Stimulated activated CD4-positive, alpha-beta T cell treated with anti-CD3 and anti-CD28 coated beads, TNF-alpha, amount 100 ng/mL, for 4 hours (primary cell): Measurements from ENCODE around the gene RAB3B.
A peak's percentile ranks its signal among the peaks of the same experiment; 100 is the strongest.
"Not testable (repeated sequence)": the region's sequence is repeated elsewhere in the genome, so short reads cannot be mapped to it uniquely, and the experiment has no call there.

Source experiments
- DNase-seq, 3 experiments: peaks; one replicate each; pipeline ENCODE4 v3.0.0-alpha.2; 2020; ENCODE audit warnings: low read depth in 3 of 3

The RAB3B gene

DNA sequence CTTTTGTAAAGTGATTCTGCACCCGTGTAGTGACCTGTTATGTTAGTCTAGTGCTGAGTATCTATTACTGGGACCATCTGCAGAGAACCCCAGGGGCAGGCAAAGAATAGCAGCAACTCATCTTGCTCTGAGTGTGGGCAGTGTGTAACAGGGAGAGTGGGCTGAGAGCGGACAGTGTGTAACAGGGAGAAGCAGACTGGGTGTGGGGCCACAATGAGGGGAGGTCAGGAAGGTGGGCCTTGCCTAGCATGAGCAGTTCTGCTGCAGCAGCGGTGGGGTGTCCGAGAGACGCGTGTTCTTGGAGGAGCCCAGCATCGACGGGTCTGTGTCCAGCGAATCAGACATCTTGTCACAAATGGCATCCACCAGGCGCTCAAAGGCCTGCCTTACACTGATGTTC is 70.8 kb downstream of the RAB3B start:
- no peak for DNase-seq

DNA sequence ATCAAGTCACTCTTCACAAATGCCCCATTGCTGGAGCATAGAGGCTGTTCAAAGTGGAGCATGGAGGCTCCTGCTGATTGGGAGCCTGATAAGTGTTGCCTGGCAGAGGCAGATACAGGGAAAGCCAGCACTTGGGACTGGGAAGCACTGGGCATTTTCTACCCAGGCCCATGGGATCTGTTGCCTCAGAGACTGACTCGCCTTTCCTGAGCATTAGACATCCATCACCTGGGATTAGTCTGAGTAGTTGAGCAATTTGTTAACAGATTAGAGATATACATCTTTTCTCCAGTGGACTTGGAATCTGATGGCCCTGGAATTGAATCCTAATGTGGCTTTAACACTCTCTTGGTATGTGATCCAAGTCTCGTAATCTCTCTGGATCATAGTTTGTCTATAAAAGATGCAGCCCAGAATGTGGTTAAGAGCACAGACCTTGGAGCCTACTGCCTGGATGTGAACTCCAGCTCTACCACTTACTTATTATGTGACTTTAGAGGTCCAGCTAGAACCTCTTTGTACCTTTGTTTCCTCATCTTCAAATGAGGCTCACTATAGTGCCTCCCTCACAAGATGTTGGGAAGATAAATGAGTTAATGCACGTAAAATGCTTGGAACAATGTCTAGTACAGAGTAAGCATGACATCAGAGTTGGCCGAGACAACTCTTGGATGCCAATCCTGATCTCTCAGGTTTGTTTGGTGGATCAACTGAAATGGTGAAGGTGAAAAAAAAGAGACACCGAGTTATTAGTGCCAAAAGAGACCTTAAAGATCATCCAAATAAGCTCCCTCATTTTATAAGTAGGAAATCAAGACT is 73.7 kb downstream of the RAB3B start:
- DNase-seq = no peak

DNA sequence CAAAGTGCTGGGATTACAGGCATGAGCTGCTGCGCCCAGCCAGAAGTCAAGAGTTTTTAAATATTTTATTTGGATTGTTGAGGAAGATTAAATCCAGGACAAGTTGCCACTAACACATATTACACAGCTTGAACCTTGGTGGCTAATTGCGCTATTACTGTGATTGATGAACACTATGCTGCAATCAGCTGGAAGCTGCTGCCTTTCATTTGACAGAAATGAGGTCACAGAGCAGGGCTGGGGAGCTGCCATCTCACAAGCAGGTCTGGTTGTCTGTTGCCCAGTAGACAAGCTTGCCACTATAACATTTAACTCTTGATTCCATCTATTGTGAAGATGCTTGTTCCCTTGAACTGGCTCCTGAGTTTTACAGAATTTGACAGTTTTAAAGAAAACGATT is 74.5 kb downstream of the RAB3B start:
- DNase-seq = no peak

DNA sequence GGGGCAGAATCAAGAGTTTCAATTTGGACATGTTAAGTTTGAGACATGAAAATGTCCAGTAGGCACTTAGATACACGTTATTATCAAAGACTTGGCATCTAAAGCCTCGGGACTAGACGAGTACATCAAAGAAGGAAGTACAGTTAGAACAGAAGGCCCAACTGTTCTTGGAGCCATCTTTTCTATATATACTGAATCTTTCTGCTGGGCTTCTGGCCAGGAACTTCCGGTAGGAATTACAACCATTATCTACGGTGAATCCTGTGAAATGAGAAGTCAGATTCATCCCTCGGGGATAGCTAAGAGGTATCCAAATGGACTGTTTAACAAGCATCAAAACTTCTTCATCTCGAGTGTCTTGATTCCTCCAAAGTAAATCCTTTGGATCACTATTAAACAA is 77.6 kb downstream of the RAB3B start:
- no peak for DNase-seq

DNA sequence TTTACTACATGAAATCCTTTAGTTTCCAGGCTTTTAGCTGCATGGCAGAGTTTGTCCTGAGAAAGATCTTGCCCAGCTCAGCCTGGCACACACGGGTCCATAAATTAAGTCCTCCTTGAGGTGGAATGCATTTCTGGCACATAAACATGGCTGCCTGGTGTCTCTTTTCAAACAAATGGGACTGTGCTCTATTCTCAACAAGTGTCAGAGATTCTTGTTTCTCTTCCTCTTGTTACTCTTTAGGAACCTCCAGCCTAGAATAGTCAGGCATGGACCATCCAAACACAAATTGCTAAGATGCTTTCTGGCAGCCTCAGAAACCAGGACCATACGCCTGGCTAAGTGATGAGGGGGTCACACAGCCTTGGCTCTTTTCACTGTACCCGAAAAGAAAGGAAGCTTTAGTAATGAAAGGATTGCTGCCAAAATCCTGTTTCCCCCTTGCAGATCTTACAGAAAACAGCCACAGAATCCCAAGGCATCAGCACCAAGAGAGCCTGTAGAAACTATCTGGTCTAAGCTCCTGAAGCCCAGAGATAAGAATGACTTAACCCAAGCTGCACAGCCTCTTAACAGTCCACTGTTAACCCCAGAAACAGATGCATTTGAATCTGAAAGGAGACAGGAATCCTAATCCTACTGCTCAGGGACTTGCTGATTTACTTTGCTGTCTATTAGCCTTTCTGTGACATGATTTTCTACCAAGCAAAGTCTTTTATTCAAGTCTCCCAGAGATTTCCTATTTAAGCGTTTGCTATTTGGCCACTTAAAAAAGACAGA is 80.1 kb downstream of the RAB3B start:
- no peak for DNase-seq

DNA sequence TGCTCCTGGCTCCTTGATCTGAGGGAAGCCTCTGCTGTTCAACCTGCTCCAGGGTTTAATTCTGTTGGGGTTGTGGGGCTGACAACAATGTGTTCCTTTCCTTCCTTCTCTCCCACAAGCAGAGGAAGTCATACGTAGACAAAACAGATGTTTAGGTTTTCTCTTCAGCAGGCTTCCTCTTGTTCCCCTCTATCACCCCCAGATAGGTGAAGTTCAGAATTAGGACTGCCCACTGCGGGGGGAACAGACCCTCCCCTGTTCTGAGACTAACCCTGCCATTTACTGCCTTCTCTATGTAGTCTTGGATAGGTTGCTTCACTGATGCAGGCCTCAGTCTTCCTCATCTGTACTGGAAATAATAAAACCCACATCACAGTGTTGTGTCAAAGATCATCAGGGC is 82.0 kb downstream of the RAB3B start:
- DNase-seq = no peak

DNA sequence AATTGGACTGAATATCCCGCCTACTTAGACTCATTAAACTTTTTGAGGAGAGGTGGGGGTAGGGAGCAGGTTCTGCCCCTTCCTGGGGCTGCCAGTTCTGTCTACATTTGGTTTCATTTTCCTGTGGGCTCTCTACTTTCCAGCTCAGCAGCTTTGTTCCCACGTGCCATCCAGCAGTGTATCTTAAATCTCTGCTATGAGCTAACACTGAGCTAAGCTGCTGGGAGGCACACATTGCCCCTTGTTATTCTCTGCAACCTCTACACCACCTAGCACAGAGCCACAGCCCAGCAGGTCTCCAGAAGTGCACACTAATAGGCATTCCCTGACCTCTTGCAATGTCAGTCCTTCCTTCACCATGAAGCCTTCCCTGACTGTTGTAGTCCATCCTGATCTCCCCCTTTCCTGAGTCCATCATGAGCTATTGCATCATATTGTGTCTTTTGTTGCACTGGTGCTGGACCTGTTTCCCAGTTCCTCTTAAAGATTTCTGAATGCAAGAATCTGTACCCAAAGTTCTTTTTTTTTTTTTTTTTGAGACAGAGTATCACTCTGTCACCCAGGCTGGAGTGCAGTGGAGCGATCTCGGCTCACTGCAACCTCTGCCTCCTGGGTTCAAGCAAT is 83.3 kb downstream of the RAB3B start:
- DNase-seq = no peak

DNA sequence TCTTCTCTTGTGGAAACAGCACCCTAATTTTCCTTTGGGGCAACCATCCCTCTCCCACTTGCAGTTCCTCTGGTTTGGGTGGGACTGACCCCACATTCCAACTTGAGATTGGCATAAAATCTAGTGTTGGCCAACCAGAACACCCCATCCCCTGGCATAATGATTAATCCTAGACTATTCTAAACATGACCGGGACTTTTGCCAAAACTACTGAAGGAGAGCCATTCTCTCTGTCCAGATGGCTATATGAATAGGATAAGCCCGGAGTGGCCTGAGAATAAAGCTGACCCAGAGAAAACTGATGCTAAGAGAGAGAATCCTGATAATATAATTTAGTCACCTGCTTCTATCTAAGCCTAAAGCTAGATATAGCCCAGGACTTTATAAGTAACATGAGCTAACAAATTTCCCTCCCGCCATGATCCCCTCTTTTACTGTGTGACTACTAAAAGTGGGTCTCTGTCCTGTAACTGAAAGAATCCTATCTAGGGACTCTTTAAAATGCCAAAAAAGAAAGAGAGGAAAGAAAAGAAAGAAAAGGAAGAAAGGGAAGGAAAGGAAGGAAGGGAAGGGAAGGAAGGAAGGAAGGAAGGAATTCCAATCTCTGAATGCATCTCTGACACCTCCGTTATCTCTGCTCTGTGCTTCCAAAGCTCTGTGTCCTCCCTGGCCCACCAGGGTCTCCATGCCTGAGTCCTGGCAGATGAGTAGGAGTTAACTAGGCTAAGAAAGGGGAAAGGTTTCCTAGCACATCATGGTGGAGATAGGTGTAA is 84.0 kb downstream of the RAB3B start:
- DNase-seq = no peak

DNA sequence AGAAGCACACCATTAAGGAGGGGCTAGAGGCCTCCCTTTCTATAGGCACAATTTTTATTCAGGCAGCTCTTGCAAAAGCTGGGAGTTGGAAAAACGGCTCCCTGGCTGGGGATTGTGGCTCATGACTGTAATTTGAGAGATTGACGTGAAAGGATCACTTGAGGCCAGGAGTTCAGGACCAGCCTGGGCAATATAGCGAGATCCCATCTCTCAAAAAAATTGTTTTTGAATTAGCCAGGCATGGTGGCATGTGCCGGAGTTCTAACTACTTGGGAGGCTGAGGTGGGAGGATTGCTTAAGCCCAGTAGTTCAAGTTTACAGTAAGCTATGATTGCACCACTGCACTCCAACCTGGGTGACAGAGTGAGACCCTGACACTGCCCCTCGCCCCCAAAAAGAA is 88.0 kb downstream of the RAB3B start:
- DNase-seq = no peak

DNA sequence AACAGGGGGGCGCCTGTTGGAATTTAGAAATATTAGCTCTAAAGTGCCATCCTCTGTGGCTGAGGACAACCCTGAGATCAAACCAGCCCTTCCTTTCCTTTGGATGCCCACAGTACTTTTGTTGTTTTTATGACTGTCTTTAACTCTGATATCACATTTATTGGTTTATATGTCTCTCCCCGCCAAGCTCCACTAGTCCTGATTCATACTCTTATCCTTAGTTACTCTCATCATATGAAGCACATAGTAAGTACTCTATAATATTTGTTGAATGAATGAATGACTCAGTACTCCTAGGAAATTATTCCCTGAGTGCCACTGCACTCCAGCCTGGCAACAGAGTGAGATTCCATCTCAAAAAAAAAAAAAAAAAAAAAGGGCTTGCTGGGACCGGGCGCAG is 89.3 kb downstream of the RAB3B start:
- no peak for DNase-seq

DNA sequence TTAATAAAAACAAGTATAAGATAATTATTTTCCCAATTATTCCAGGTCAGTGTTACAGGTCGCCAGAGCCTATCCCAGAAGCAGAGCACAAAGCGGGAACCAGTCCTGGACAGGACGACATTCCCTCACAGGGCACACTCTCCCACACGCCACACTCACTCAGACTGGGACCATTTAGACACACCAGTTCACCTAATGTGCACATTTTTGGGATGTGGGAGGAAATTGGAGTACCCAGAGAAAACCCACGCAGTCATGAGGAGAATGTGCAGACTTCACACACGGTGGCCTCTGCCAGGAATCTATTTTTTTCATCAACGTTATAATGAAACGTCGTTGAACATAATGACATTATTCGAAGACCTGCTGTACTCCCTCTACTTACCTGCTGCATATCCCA is 91.5 kb downstream of the RAB3B start:
- DNase-seq = no peak

DNA sequence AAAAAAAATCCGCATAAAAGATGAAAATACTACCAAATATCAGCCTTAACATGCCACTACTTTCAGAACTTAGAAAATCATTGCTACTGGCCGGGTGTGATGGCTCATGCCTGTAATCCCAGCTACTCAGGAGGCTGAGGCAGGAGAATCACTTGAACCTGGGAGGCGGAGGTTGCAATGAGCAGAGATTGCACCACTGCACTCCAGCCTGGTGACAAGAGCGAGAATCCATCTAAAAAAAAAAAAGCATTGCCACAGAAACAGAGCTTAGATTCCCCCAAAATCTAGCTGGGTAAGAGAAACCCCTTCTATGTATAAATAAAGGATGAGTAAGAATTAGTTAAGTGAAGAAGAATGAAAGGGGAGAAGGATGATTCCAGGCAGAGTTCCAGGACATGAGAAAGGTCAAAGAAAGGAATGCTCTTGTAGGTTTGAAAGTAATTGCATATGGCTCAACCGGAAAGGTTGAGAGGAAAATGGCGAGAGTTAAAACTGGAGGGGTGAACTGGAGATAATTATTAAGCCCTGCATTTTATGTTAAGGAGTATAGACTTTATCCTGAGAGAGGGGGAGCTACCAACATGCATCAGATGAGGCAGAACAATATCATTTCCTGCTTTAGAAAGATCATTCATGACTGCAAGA is 92.3 kb downstream of the RAB3B start:
- no peak for DNase-seq

DNA sequence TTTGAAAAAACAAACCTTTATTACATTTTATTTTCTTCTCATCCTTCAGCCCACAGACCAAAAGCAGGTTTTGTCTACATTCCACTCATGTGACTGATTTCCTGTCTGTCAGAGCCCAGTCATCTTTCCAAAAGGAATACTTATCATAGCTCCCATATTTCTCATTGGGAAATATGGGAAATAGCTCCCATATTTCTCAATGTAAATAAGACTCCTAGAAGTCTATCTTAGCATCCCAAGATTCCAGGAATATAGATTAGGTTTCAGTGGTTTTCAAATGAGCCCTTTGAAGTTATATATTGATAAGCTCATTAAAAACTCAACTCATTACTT is 92.8 kb downstream of the RAB3B start:
- DNase-seq = no peak

DNA sequence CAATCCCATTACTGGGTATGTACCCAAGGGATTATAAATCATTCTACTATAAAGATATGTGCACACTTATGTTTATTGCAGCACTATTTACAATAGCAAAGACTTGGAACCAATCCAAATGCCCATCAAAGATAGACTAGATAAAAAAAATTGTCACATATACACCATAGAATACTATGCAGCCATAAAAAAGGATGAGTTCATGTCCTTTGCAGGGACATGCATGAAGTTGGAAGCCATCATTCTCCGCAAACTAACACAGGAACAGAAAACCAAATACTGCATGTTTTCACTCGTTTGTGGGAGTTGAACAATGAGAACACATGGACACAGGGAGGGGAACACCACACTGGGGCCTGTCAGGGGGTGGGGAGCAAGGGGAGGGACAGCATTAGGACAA is 95.8 kb downstream of the RAB3B start:
- not testable (repeated sequence) for DNase-seq

DNA sequence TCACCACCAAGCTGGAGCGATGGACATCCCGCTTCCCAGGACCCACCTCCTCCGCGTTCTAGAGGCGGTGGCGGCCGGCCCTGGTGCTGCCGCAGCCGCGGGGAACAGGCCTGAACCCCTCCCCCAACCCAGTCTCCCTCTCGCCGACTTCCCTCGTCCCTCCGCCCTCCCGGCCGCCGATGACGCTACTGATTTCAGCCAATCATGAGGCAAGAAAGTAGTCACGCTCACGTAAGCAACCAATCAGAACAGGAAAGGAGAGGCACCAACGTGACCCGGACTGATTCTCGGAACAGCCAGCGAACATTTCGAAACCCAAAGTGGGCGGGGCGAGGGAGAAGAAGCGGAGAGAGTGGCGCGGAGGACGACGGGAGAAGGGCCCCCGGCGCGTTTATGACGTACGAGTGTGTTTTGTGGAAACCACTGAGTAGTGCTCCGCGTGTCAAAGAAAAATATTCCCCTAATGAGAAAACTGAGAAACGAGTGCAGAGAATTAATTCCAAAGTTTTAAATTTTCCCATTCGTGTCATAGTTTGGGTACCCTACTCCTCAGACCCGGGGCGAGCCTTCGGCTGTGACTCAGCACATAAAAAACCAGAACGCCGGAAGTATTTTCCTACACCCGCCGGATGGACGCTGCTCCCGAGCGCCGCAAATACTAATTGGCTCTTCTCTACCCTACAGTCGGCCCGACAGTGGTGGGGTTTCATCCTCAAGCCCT is 111.7 kb downstream of the RAB3B start, which contains the start of gene NRDC:
TSS of gene NRDC (minus strand) at position 112 of the 721 bp plus-strand sequence. CDS start 112 bp downstream, outside the sequence.
- DNase-seq = peak; percentile 97 to 99 (median 98)

DNA sequence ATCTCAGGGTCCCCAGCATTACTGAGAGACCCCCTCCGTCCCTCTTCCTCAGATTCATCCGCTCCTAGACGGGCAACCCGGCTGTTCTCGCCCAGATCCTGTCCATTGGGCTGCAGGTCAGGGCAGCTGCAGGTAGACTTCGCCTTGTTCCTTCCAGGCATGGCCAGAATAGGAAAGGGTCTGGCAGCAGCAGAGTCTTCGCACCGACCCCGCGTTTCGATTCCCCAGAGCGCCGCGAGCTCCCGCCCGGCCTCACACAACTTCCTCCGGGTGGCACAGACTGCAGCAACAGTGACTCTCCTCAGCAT is 112.2 kb downstream of the RAB3B start:
- DNase-seq = peak in 1 of 3 experiments; percentile 5

DNA sequence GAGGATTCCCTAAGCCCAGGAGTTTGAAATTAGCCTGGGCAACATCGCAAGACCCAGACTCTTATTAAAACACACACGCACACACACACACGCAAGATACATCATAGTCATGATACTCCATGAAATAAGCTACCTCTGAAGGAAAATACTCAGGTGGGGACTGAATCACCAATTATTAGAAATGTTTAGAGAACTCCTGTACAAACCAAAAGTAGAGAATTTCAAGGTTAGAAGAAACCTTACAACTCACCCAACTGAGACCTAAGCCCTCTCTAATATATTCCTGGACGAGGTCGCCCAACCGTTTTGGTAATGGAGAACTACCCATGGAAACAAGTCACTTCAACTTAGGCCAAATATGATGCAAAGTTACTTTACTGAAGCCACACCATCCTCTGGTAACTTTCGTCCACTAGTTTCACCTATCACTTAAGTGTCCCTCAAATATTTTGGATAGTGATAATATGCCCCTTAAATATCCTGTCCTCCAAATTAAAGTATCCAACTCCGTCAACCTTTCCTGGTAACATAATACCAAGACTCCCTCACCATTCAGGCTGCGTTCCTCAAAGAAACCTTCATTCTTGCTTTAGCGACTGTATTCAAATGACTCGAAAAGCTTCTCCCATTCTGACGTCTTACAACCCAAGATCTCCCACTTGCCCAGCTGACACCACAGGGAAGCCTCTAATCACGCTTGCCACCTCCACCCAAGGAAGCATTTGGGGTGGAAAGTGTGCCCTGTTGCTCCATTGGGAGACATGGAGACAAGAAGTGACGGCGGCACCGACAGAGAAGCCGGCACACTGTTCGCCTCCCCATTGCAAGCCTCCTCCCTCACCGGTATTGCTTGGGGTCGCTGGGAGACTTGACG is 112.8 kb downstream of the RAB3B start:
- DNase-seq = no peak

DNA sequence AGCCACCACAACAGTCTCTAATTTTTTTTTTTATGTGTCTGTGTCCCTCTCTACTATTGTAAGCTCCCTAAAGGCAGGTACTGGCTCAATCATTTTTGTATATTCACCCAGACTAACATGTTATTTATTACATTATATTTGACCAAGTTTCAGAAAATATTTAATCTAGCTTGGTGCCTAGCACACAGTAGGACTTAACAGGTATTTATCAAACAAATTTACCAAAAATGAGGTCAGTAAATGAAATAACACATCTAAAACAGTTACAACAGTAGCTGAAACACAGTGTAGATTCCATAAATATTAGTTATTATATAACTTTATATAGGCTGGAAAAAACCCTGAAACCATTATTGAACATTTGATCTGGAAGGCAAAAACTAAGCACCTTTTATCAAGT is 114.7 kb downstream of the RAB3B start:
- no peak for DNase-seq

DNA sequence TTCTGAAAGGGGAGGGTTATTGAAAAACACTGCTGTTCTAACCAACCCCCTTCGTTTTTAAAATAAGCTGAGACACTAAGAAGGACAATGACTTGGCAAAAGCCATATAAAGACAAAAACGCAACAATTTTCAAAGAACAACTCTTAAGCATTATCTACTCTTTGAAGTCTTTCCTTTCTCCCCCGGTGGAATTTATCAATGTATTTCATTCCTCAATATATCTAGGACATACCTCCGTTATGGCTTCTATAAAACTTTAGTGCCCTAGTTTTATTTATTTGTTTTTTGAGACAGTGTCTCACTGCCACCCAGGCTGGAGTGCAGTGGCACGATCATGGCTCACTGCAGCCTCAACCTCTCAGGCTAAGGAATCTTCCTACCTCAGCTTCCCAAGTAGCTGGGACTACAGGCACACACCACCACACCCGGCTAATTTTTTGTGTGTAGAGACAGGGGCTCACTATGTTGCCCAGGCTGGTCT is 115.2 kb downstream of the RAB3B start:
- DNase-seq = no peak

DNA sequence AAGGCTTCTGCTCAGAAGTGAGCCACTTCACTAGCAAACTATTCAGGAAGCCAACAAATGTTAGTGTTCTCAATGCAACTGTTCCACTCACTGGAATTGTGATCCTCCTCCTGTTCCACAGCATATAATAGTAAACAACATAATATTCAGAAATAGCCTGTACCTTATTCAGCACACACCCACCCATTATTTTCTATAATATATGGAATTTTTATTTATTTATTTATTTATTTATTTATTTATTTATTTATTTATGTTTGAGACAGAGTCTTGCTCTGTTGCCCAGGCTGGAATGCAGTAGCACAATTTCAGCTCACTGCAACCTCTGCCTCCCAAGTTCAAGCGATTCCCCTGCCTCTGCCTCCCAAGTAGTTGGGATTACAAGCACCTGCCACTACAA is 117.2 kb downstream of the RAB3B start:
- not testable (repeated sequence) for DNase-seq
